Testis (tissue), 2 donors: ENCODE data around the gene SLC12A6.

Experiments used
- POLR2A ChIP-seq: fragments of 450-650 bp; IDR thresholded peaks from one replicate; pipeline ENCODE4 v1.6.1; 2017; ENCODE audit warnings: antibody characterized with exemption, mild to moderate bottlenecking, moderate library complexity
- TF ChIP-seq, protein P1 (sequence below), 3 experiments: fragments of 450-650 bp in 2 of 3; fragments of 200-600 bp in 1 of 3; sonication (generic) in 1 of 3; IDR thresholded peaks; one replicate each; pipeline ENCODE4 v1.5.1; 2016 to 2019; ENCODE audit warnings: antibody characterized with exemption in 3 of 3, mild to moderate bottlenecking in 2 of 3, moderate library complexity in 1 of 3

DNA sequence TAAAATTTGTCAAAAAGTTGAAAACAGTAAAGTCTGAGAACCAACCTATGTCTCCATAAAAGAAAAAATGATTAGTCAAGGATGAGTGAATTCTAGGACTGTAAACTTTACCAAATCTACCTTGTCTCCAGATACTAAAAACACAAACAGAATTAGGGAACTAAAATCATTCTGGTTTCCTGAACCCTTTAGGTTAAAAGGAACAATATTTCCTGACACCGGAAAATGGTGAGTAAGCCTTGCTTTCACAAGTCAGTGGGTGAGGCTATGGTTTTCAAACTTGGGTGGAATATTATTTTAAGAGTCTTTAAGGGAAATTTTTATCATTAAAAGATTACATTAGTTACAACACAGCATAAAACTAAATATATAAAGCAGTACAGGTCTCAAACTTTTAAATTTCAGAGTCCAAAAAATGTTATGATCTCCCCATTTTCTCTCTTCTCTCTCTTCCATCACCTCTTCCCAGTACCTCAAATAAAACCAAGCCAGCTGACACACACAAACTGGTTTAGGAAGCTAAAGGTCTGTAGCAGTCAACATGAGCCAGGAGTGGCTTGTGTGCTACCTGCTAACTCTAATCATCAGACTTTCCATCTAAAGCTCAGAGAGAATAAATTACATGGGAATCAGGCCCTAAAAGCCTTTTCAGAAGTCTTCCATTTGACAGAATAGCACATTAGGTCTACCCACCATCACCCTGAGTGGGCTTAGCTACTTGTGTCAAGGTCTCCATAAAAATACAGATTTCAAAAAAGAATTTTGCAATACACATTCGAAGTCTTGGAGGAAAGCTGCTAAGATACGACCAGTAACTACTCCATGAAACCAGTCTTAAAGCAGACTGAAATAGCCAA is 2.2 kb downstream of the SLC12A6 start:
- TF ChIP-seq, protein P1, sequence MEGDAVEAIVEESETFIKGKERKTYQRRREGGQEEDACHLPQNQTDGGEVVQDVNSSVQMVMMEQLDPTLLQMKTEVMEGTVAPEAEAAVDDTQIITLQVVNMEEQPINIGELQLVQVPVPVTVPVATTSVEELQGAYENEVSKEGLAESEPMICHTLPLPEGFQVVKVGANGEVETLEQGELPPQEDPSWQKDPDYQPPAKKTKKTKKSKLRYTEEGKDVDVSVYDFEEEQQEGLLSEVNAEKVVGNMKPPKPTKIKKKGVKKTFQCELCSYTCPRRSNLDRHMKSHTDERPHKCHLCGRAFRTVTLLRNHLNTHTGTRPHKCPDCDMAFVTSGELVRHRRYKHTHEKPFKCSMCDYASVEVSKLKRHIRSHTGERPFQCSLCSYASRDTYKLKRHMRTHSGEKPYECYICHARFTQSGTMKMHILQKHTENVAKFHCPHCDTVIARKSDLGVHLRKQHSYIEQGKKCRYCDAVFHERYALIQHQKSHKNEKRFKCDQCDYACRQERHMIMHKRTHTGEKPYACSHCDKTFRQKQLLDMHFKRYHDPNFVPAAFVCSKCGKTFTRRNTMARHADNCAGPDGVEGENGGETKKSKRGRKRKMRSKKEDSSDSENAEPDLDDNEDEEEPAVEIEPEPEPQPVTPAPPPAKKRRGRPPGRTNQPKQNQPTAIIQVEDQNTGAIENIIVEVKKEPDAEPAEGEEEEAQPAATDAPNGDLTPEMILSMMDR (IDR thresholded peaks at IDR 0.05): no peak
- TF ChIP-seq POLR2A: no peak
